Activated T-helper 1 cell treated with Interleukin-2 at 50 U/mL for 16 hours (primary cell): ENCODE results near the gene USHBP1.
A peak's percentile ranks its signal among the peaks of the same experiment; 100 is the strongest.
"Not testable (repeated sequence)": the region's sequence is repeated elsewhere in the genome, so short reads cannot be mapped to it uniquely, and the experiment has no call there.

Experiments used
- DNase-seq: peaks from one replicate; pipeline ENCODE4 v3.0.0-alpha.2; 2020; ENCODE audit warnings: low read depth

The USHBP1 gene

GRCh38 chr19:17264641-17264979, at the start of gene USHBP1:
Gene USHBP1 (minus strand): TSS chr19:17264745. CDS start chr19:17264299, 446 bp downstream.
- DNase-seq: no peak

GRCh38 chr19:17314007-17314593, 49.6 kb upstream of the USHBP1 start:
- no peak for DNase-seq

- DNase-seq: no peak
Measured at GRCh38 chr19:17312189-17313113, 47.9 kb upstream of the USHBP1 start.

- no peak for DNase-seq
Measured at GRCh38 chr19:17311455-17312188, 47.1 kb upstream of the USHBP1 start.

- DNase-seq: no peak
Measured at GRCh38 chr19:17309965-17310461, 45.5 kb upstream of the USHBP1 start.

GRCh38 chr19:17309198-17309964, 44.8 kb upstream of the USHBP1 start, which contains the start of gene DDA1:
Gene DDA1 (plus strand): TSS chr19:17309563. CDS start chr19:17309655, 92 bp downstream.
- DNase-seq: peak; percentile 98

GRCh38 chr19:17307876-17308377, 43.4 kb upstream of the USHBP1 start:
- no peak for DNase-seq

- DNase-seq: no peak
Measured at GRCh38 chr19:17306285-17306714, 41.8 kb upstream of the USHBP1 start.

GRCh38 chr19:17305517-17306284, 41.2 kb upstream of the USHBP1 start, which contains the start of gene MRPL34:
Gene MRPL34 (plus strand): TSS chr19:17305872. CDS start chr19:17305893, 21 bp downstream.
- DNase-seq: peak; percentile 91

- DNase-seq: no peak
Measured at GRCh38 chr19:17305216-17305516, 40.6 kb upstream of the USHBP1 start.

- DNase-seq: no peak
Measured at GRCh38 chr19:17304386-17305215, 40.1 kb upstream of the USHBP1 start.

GRCh38 chr19:17303940-17304267, 39.4 kb upstream of the USHBP1 start:
- no peak for DNase-seq

- DNase-seq: peak; percentile 86
Measured at GRCh38 chr19:17303167-17303939, 38.8 kb upstream of the USHBP1 start, which contains the start of gene ABHD8. Gene ABHD8 (minus strand): TSS chr19:17303425. CDS start chr19:17301616, 1,809 bp downstream.

GRCh38 chr19:17302391-17303166, 38.0 kb upstream of the USHBP1 start:
- DNase-seq: peak; percentile 17

GRCh38 chr19:17300992-17301619, 36.6 kb upstream of the USHBP1 start:
- no peak for DNase-seq

- no peak for DNase-seq
Measured at GRCh38 chr19:17296976-17297375, 32.4 kb upstream of the USHBP1 start.

GRCh38 chr19:17296273-17296672, 31.7 kb upstream of the USHBP1 start:
- no peak for DNase-seq

GRCh38 chr19:17295551-17295950, 31.0 kb upstream of the USHBP1 start:
- DNase-seq: not testable (repeated sequence)
